ENCODE data around the gene EIF5.

The EIF5 gene

GRCh38 chr14:103374121-103374520, 40.1 kb downstream of the EIF5 start:
- Histone ChIP-seq H3K4me1 (ENCODE audit: insufficient read depth, low read length) (peaks cover 6% of the 10 kb centered on the region), H3K4me3 (ENCODE audit: low read length) (no peak overlapping the region), H3K9me3 (ENCODE audit: low read length) (no peaks in the 10 kb centered on the region), H2AFZ (ENCODE audit: low read depth, low read length) (no peak overlapping the region), H3K27me3 (ENCODE audit: insufficient read depth, low read length) (no peaks in the 10 kb centered on the region), H3K36me3 (ENCODE audit: insufficient read depth, low read length) (no peaks in the 10 kb centered on the region)

- Histone ChIP-seq H3K4me3 (ENCODE audit: low read length) (no peak overlapping the region), H3K9me3 (ENCODE audit: low read length) (no peaks in the 10 kb centered on the region), H3K36me3 (ENCODE audit: insufficient read depth, low read length) (no peaks in the 10 kb centered on the region), H3K27me3 (ENCODE audit: insufficient read depth, low read length) (peaks cover 7% of the 10 kb centered on the region), H2AFZ (ENCODE audit: low read depth, low read length) (no peak overlapping the region), H3K4me1 (ENCODE audit: insufficient read depth, low read length) (peaks cover 4% of the 10 kb centered on the region)
These were observed 43.5 kb downstream of the EIF5 start for GRCh38 chr14:103377522-103378037.

- H3K36me3 ChIP-seq (ENCODE audit: insufficient read depth, low read length) = no peaks in the 10 kb centered on the region
- H3K9me3 ChIP-seq (ENCODE audit: low read length) = no peaks in the 10 kb centered on the region
- H3K4me1 ChIP-seq (ENCODE audit: insufficient read depth, low read length) = no peaks in the 10 kb centered on the region
- H3K27me3 ChIP-seq (ENCODE audit: insufficient read depth, low read length) = peaks cover 7% of the 10 kb centered on the region
- H3K4me3 ChIP-seq (ENCODE audit: low read length) = no peak overlapping the region
- H2AFZ ChIP-seq (ENCODE audit: low read depth, low read length) = no peak overlapping the region
These were observed 44.2 kb downstream of the EIF5 start for GRCh38 chr14:103378038-103378854.

- H3K9me3 ChIP-seq (ENCODE audit: low read length) = no peaks in the 10 kb centered on the region
- no peaks in the 10 kb centered on the region for H3K36me3 ChIP-seq (ENCODE audit: insufficient read depth, low read length)
- H2AFZ ChIP-seq (ENCODE audit: low read depth, low read length) = no peak overlapping the region
- peaks cover 7% of the 10 kb centered on the region for H3K4me1 ChIP-seq (ENCODE audit: insufficient read depth, low read length)
- H3K27me3 ChIP-seq (ENCODE audit: insufficient read depth, low read length) = peaks cover 7% of the 10 kb centered on the region
- H3K4me3 ChIP-seq (ENCODE audit: low read length) = no peak overlapping the region
These were observed 46.8 kb downstream of the EIF5 start for GRCh38 chr14:103380719-103381377.

- Histone ChIP-seq H3K9me3 (ENCODE audit: low read length) (no peaks in the 10 kb centered on the region), H2AFZ (ENCODE audit: low read depth, low read length) (no peak overlapping the region), H3K27me3 (ENCODE audit: insufficient read depth, low read length) (peaks cover 7% of the 10 kb centered on the region), H3K4me3 (ENCODE audit: low read length) (no peak overlapping the region), H3K36me3 (ENCODE audit: insufficient read depth, low read length) (no peaks in the 10 kb centered on the region), H3K4me1 (ENCODE audit: insufficient read depth, low read length) (peaks cover 7% of the 10 kb centered on the region)
These were observed 48.3 kb downstream of the EIF5 start for GRCh38 chr14:103382376-103382775.

GRCh38 chr14:103384450-103385151, 50.6 kb downstream of the EIF5 start:
- Histone ChIP-seq H3K4me1 (ENCODE audit: insufficient read depth, low read length) (peaks cover 12% of the 10 kb centered on the region), H3K4me3 (ENCODE audit: low read length) (peak overlapping the region; percentile 100), H3K9me3 (ENCODE audit: low read length) (no peaks in the 10 kb centered on the region)

GRCh38 chr14:103385152-103385928, 51.3 kb downstream of the EIF5 start, which contains the start of gene MARK3:
Gene MARK3 (plus strand): TSS chr14:103385415. CDS start chr14:103386030, 615 bp downstream.
- Histone ChIP-seq H2AFZ (ENCODE audit: low read depth, low read length) (peak within 1 kb of the TSS; percentile 75), H3K36me3 (ENCODE audit: insufficient read depth, low read length) (no peaks in the 10 kb centered on the region), H3K4me1 (ENCODE audit: insufficient read depth, low read length) (peaks cover 12% of the 10 kb centered on the region), H3K4me3 (ENCODE audit: low read length) (peak within 1 kb of the TSS; percentile 100), H3K27me3 (ENCODE audit: insufficient read depth, low read length) (no peaks in the 10 kb centered on the region), H3K9me3 (ENCODE audit: low read length) (no peaks in the 10 kb centered on the region)

More at GRCh38 chr14:103384450-103385151, 50.6 kb downstream of the EIF5 start:
- Histone ChIP-seq H3K27me3 (ENCODE audit: insufficient read depth, low read length) (peaks cover 5% of the 10 kb centered on the region), H3K36me3 (ENCODE audit: insufficient read depth, low read length) (no peaks in the 10 kb centered on the region), H2AFZ (ENCODE audit: low read depth, low read length) (peak overlapping the region; percentile 75)

GRCh38 chr14:103385929-103386712, 52.1 kb downstream of the EIF5 start:
- Histone ChIP-seq H3K4me3 (ENCODE audit: low read length) (peak overlapping the region; percentile 100), H3K36me3 (ENCODE audit: insufficient read depth, low read length) (no peaks in the 10 kb centered on the region), H3K27me3 (ENCODE audit: insufficient read depth, low read length) (no peaks in the 10 kb centered on the region), H3K4me1 (ENCODE audit: insufficient read depth, low read length) (peaks cover 12% of the 10 kb centered on the region), H3K9me3 (ENCODE audit: low read length) (no peaks in the 10 kb centered on the region), H2AFZ (ENCODE audit: low read depth, low read length) (no peak overlapping the region)

- Histone ChIP-seq H3K27me3 (ENCODE audit: insufficient read depth, low read length) (no peaks in the 10 kb centered on the region), H2AFZ (ENCODE audit: low read depth, low read length) (no peak overlapping the region), H3K4me1 (ENCODE audit: insufficient read depth, low read length) (peaks cover 12% of the 10 kb centered on the region), H3K36me3 (ENCODE audit: insufficient read depth, low read length) (no peaks in the 10 kb centered on the region), H3K9me3 (ENCODE audit: low read length) (no peaks in the 10 kb centered on the region), H3K4me3 (ENCODE audit: low read length) (peak overlapping the region; percentile 100)
These were observed 52.8 kb downstream of the EIF5 start for GRCh38 chr14:103386713-103387329.

- H3K4me3 ChIP-seq (ENCODE audit: low read length) = no peak overlapping the region
- H3K9me3 ChIP-seq (ENCODE audit: low read length) = no peaks in the 10 kb centered on the region
- peaks cover 12% of the 10 kb centered on the region for H3K4me1 ChIP-seq (ENCODE audit: insufficient read depth, low read length)
- H3K27me3 ChIP-seq (ENCODE audit: insufficient read depth, low read length) = no peaks in the 10 kb centered on the region
- H3K36me3 ChIP-seq (ENCODE audit: insufficient read depth, low read length) = no peaks in the 10 kb centered on the region
- no peak overlapping the region for H2AFZ ChIP-seq (ENCODE audit: low read depth, low read length)
These were observed 54.6 kb downstream of the EIF5 start for GRCh38 chr14:103388664-103389063.

- peaks cover 17% of the 10 kb centered on the region for H3K4me1 ChIP-seq (ENCODE audit: insufficient read depth, low read length)
- no peaks in the 10 kb centered on the region for H3K27me3 ChIP-seq (ENCODE audit: insufficient read depth, low read length)
- no peak overlapping the region for H2AFZ ChIP-seq (ENCODE audit: low read depth, low read length)
- no peaks in the 10 kb centered on the region for H3K36me3 ChIP-seq (ENCODE audit: insufficient read depth, low read length)
- H3K4me3 ChIP-seq (ENCODE audit: low read length) = no peak overlapping the region
- H3K9me3 ChIP-seq (ENCODE audit: low read length) = no peaks in the 10 kb centered on the region
These were observed 56.6 kb downstream of the EIF5 start for GRCh38 chr14:103390605-103391004.
